Liver (tissue), 9 donors: ENCODE measurements around the gene SLC1A3. TPM values are rescaled to one million over a fixed set of nuclear protein-coding genes. Genes with fewer than 3 reads are reported as not detected.

Experiments
- DNase-seq: peaks from one replicate; pipeline ENCODE4 v3.0.0-alpha.2; 2017; ENCODE audit warnings: low spot score
- H3K27ac ChIP-seq, 2 donors: one replicate each; pipeline ENCODE4 v1.7.0; 2013; ENCODE audit warnings: inconsistent platforms in 2 of 2, low read length in 2 of 2, control low read depth in 1 of 2, low read depth in 1 of 2, mild to moderate bottlenecking in 1 of 2
- H3K27me3 ChIP-seq, 4 donors: one replicate each; pipeline versions ENCODE4 v1.6.1 to v1.7.0; 2013; ENCODE audit warnings: low read length in 3 of 4, inconsistent platforms in 1 of 4, mild to moderate bottlenecking in 1 of 4, moderate library complexity in 1 of 4; ENCODE audit not compliant: control insufficient read depth in 4 of 4, insufficient read depth in 4 of 4
- H3K36me3 ChIP-seq, 4 donors: one replicate each; pipeline versions ENCODE4 v1.6.1 to v1.7.0; 2013; ENCODE audit warnings: low read length in 3 of 4, mild to moderate bottlenecking in 3 of 4, low read depth in 1 of 4, moderate library complexity in 1 of 4; ENCODE audit not compliant: control insufficient read depth in 4 of 4, insufficient read depth in 3 of 4
- H3K4me1 ChIP-seq, 4 donors: one replicate each; pipeline versions ENCODE4 v1.6.1 to v1.7.0; 2013; ENCODE audit warnings: low read length in 3 of 4, mild to moderate bottlenecking in 3 of 4, moderate library complexity in 1 of 4; ENCODE audit not compliant: control insufficient read depth in 4 of 4, insufficient read depth in 4 of 4
- H3K4me3 ChIP-seq, 3 donors: one replicate each; pipeline versions ENCODE4 v1.6.1 to v1.7.0; 2013; ENCODE audit warnings: low read length in 3 of 3, control low read depth in 1 of 3, low read depth in 1 of 3, mild to moderate bottlenecking in 1 of 3
- H3K9ac ChIP-seq, 2 donors: one replicate each; pipeline ENCODE4 v1.7.0; 2013; ENCODE audit warnings: low read length in 2 of 2, mild to moderate bottlenecking in 2 of 2, moderate library complexity in 2 of 2, control low read depth in 1 of 2, low read depth in 1 of 2
- H3K9me3 ChIP-seq, 4 donors: one replicate each; pipeline versions ENCODE4 v1.6.1 to v1.7.0; 2013; ENCODE audit warnings: low read length in 3 of 4; ENCODE audit not compliant: control insufficient read depth in 4 of 4
- ATF3 ChIP-seq: IDR thresholded peaks from 2 replicates; pipeline ENCODE4 v1.6.1; 2016; ENCODE audit warnings: antibody characterized with exemption
- CTCF ChIP-seq: fragments of 150-350 bp; IDR thresholded peaks from 2 replicates; pipeline ENCODE4 v1.5.1; 2017; ENCODE audit warnings: improper control_type of control experiment, low read depth, low read length; ENCODE audit not compliant: missing input control
- EGR1 ChIP-seq, 2 donors: IDR thresholded peaks; 2 replicates each; pipeline ENCODE4 v1.6.1; 2016 to 2018; ENCODE audit warnings: antibody characterized with exemption in 2 of 2, low read depth in 2 of 2
- FOXA1 ChIP-seq: IDR thresholded peaks from 2 replicates; pipeline ENCODE4 v1.6.1; 2016; ENCODE audit warnings: antibody characterized with exemption
- FOXA2 ChIP-seq: IDR thresholded peaks from 2 replicates; pipeline ENCODE4 v1.6.1; 2016; ENCODE audit warnings: antibody characterized with exemption
- GABPA ChIP-seq, 2 donors: IDR thresholded peaks in 1 of 2; conservative IDR thresholded peaks in 1 of 2; 2 replicates each; pipeline ENCODE4 v1.6.1; 2016; ENCODE audit warnings: antibody characterized with exemption in 2 of 2, mild to moderate bottlenecking in 1 of 2, moderate library complexity in 1 of 2
- HNF4A ChIP-seq, 2 donors: conservative IDR thresholded peaks; 2 replicates each; pipeline ENCODE4 v1.6.1; 2016; ENCODE audit warnings: antibody characterized with exemption in 2 of 2, mild to moderate bottlenecking in 2 of 2
- HNF4G ChIP-seq: IDR thresholded peaks from 2 replicates; pipeline ENCODE4 v1.6.1; 2016; ENCODE audit warnings: antibody characterized with exemption
- JUND ChIP-seq, 2 donors: IDR thresholded peaks; 2 replicates each; pipeline ENCODE4 v1.6.1; 2016; ENCODE audit warnings: antibody characterized with exemption in 2 of 2
- MAX ChIP-seq: IDR thresholded peaks from 2 replicates; pipeline ENCODE4 v1.6.1; 2016; ENCODE audit warnings: antibody characterized with exemption
- NR2F2 ChIP-seq: IDR thresholded peaks from 2 replicates; pipeline ENCODE4 v1.6.1; 2016; ENCODE audit warnings: antibody characterized with exemption
- RAD21 ChIP-seq, 2 donors: IDR thresholded peaks; 2 replicates each; pipeline ENCODE4 v1.6.1; 2016; ENCODE audit warnings: antibody characterized with exemption in 2 of 2, mild to moderate bottlenecking in 2 of 2
- RXRA ChIP-seq, 2 donors: IDR thresholded peaks; 2 replicates each; pipeline ENCODE4 v1.6.1; 2017 to 2018; ENCODE audit warnings: antibody characterized with exemption in 2 of 2, mild to moderate bottlenecking in 1 of 2
- SP1 ChIP-seq: IDR thresholded peaks from 2 replicates; pipeline ENCODE4 v1.6.1; 2018; ENCODE audit warnings: antibody characterized with exemption, mild to moderate bottlenecking
- TAF1 ChIP-seq: conservative IDR thresholded peaks from 2 replicates; pipeline ENCODE4 v1.6.1; 2016; ENCODE audit warnings: antibody characterized with exemption, mild to moderate bottlenecking
- YY1 ChIP-seq: IDR thresholded peaks from 2 replicates; pipeline ENCODE4 v1.6.1; 2016; ENCODE audit warnings: antibody characterized with exemption, mild to moderate bottlenecking
- ZBTB33 ChIP-seq: IDR thresholded peaks from 2 replicates; pipeline ENCODE4 v1.6.1; 2016; ENCODE audit warnings: antibody characterized with exemption
- WGBS: extraction: QIAGEN DNeasy Blood & Tissue Kit; methylation state at CpG from one replicate; pipeline ENCODE4 v1.1.7; 2013; 5-methylcytosine and 5-hydroxymethylcytosine counted together
- polyA plus RNA-seq, 2 donors: library from polyadenylated mRNA; stranded (reverse) in 1 of 2; unstranded in 1 of 2; fragments of 200-250 nt in 1 of 2; fragments of >200 nt in 1 of 2; fragmentation: Nextera tagmentation in 1 of 2; extraction: Ambion mirVana in 1 of 2; gene quantifications; one replicate each; pipeline versions ENCODE4 v1.2.1 to v1.2.3, GENCODE V29; 2013 to 2015
- total RNA-seq, 2 donors: library from RNA; depleted of rRNA; stranded (reverse); fragments of >200 nt; gene quantifications; one replicate each; pipeline ENCODE4 v1.2.3, GENCODE V29; 2014
- TF ChIP-seq, protein P1 (sequence below): IDR thresholded peaks from 2 replicates; pipeline ENCODE4 v1.6.1; 2016; ENCODE audit warnings: antibody characterized with exemption, mild to moderate bottlenecking
- donor health status: healthy.
- donor health status: healthy.
- donor health status: healthy.
- donor health status: healthy.
- donor health status: healthy.

SLC1A3 gene
- total and polyA plus RNA-seq, 4 donors: 1.8 to 8.8 (median 2.8) TPM

- Histone ChIP-seq H3K9me3 (peaks cover 0 to 2% (median 0%) of the 10 kb centered on the region in 4 donors), H3K36me3 (no peaks in the 10 kb centered on the region), H3K27me3 (peaks cover 0 to 3% (median 1%) of the 10 kb centered on the region in 4 donors), H3K4me3 (no peak overlapping the region), H3K4me1 (peaks cover 0 to 13% (median 8%) of the 10 kb centered on the region in 4 donors), H3K9ac (no peak overlapping the region), H3K27ac (no peak overlapping the region)
- DNase-seq: no peak
- 67% methylated on average over 5 of the region's 5 CpGs for WGBS
- no peak for TF ChIP-seq SP1
- no peak for TF ChIP-seq MAX
Measured at GRCh38 chr5:36602704-36603321, 3.6 kb upstream of the SLC1A3 start.

- Histone ChIP-seq H3K27ac (no peak overlapping the region), H3K9ac (no peak overlapping the region), H3K9me3 (peaks cover 0 to 2% (median 0%) of the 10 kb centered on the region in 4 donors), H3K4me1 (peaks cover 0 to 13% (median 8%) of the 10 kb centered on the region in 4 donors), H3K36me3 (no peaks in the 10 kb centered on the region), H3K4me3 (no peak overlapping the region), H3K27me3 (peaks cover 0 to 3% (median 1%) of the 10 kb centered on the region in 4 donors)
- no peak for DNase-seq
- TF ChIP-seq HNF4G (no peak), HNF4A (conservative IDR thresholded peaks at IDR 0.05) (no peak), JUND (IDR thresholded peaks at IDR 0.05) (no peak), SP1 (no peak), RXRA (IDR thresholded peaks at IDR 0.05) (no peak), TAF1 (no peak), YY1 (no peak), MAX (no peak), NR2F2 (no peak), ZBTB33 (no peak), GABPA (IDR thresholded peaks at IDR 0.05 in 1 of 2, conservative IDR thresholded peaks at IDR 0.05 in 1 of 2) (no peak), ATF3 (no peak), CTCF (no peak), RAD21 (IDR thresholded peaks at IDR 0.05) (no peak), FOXA2 (no peak), EGR1 (IDR thresholded peaks at IDR 0.05; ENCODE audit: low read depth in 2 of 2) (no peak), FOXA1 (no peak)
- TF ChIP-seq, protein P1, sequence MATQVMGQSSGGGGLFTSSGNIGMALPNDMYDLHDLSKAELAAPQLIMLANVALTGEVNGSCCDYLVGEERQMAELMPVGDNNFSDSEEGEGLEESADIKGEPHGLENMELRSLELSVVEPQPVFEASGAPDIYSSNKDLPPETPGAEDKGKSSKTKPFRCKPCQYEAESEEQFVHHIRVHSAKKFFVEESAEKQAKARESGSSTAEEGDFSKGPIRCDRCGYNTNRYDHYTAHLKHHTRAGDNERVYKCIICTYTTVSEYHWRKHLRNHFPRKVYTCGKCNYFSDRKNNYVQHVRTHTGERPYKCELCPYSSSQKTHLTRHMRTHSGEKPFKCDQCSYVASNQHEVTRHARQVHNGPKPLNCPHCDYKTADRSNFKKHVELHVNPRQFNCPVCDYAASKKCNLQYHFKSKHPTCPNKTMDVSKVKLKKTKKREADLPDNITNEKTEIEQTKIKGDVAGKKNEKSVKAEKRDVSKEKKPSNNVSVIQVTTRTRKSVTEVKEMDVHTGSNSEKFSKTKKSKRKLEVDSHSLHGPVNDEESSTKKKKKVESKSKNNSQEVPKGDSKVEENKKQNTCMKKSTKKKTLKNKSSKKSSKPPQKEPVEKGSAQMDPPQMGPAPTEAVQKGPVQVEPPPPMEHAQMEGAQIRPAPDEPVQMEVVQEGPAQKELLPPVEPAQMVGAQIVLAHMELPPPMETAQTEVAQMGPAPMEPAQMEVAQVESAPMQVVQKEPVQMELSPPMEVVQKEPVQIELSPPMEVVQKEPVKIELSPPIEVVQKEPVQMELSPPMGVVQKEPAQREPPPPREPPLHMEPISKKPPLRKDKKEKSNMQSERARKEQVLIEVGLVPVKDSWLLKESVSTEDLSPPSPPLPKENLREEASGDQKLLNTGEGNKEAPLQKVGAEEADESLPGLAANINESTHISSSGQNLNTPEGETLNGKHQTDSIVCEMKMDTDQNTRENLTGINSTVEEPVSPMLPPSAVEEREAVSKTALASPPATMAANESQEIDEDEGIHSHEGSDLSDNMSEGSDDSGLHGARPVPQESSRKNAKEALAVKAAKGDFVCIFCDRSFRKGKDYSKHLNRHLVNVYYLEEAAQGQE: no peak
Measured at GRCh38 chr5:36605241-36605640, 1.2 kb upstream of the SLC1A3 start.
